Posterior cingulate gyrus (tissue), 11 donors: ENCODE measurements around the gene MT1E.
"Not testable (repeated sequence)": the region's sequence is repeated elsewhere in the genome, so short reads cannot be mapped to it uniquely, and the experiment has no call there.

Source experiments
- DNase-seq, 10 donors: peaks; one replicate each; pipeline versions ENCODE4 v3.0.0 to v3.0.0-alpha.2; 2020 to 2021; ENCODE audit warnings: mixed read lengths in 3 of 10
- intact Hi-C: fragments of 100-400 bp; cut with DNase I; formaldehyde crosslinking; loops from one replicate; pipeline ENCODE4 v1.15.1; 2023

Gene MT1E

DNA sequence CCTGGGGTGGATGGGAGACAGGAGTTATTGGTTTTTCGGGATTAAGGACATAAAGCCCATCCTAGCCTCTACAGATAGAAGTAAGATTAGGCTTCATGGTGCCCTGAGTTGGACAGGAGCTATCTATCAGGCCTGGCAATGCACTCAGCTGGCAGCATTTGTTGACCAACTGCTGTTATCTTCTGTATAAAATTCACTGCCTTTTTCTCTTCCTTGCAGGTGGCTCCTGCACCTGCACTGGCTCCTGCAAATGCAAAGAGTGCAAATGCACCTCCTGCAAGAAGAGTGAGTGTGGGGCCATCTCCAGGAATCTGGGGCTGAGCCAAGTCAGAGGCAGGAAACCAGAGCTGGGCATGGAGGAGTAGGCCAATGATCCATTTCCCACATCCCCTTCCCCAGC, 13.5 kb downstream of the MT1E start:
- intact Hi-C loops, result no loop called here
- DNase-seq, result no peak

DNA sequence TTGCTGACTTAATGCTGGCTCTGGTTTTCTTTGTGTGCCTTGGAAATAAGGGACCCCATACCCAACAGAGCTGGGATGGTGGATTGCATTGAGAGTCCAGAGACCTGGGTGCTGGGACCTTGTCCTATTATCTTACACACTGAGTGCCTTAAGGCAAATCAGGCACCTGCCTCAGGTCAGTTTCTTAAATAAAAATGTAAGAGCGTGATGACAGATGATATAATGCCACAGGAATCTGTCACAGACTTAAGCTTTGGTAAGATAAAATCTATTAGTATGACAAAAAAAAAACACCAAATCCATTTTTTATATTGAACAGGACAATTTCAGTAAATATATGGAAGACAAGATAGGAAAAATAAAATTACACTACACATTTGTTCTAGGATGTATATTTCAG, 14.5 kb downstream of the MT1E start:
- intact Hi-C loops, result no loop called here
- DNase-seq, result no peak

DNA sequence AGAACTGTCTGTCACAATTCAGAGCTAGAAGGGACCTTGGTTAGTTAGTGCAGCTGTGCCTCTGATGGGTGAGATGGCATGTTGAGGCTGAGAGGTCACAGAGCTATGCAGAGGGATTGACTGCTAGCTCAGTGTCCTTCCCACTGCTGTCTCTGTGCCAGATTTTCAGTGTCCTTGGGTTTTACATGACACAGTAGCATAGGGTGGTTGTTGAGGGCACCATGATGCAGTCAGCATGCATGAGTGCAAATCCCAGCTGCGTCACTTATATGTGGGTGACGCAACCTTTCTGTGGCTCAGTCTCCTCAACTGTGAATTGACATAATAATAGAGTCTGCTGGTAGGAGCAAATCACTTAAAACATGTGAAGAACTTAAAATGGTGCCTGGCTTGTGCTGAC, 15.6 kb downstream of the MT1E start:
- DNase-seq, result no peak
- intact Hi-C loops, result no loop called here

DNA sequence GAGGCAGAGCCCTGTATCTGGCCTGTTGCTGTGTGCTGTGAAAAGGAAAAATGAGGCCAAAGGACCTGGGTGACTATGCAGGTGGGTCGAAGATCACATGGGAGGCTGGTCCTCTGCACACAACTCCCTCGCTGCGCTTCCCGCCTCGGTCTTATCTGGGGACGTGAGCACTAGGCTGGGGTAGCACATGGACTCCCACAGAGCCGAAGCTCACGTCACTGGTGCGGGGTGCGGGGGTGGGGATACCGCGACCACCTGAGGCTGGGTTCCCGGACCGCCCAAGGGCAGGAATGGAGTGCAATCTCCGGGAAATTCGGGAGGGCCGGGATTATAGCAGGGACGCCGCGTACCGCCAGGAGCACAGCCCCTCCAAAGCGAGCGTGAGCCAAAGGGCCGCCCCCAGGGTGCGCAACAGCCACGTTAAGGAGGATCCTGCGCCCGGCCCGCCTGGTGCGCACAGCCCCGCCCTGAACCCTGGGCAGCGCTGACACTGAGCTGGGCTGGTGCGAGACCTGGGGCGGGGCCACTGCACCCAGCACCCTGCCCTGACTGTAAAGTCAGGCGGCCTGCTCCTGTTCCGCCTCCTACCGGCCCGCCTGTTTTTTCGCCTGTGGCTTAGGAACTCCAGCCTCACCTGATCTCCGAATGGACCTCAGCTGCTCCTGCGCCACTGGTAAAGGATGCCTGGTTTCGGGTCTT, 17.6 kb downstream of the MT1E start:
- intact Hi-C loops, result no loop called here
- DNase-seq, result no peak

DNA sequence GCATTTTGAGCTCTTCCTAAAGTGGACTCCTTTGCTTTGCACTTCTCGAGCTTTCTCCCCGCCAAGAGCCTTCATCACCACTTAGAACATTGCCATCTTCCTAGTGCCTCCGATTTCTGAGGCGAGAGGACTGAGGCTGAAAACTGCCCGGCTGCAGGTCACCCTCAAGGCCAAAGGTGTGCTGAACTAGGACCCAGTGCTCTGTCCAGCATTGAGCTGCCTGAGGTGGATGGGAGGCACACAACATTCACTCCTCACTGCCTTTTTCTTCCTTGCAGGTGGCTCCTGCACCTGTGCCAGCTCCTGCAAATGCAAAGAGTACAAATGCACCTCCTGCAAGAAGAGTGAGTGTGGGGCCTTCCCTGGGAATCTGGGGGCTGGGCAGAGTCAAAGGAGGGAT, 18.3 kb downstream of the MT1E start:
- DNase-seq, result no peak
- intact Hi-C loops, result no loop called here

DNA sequence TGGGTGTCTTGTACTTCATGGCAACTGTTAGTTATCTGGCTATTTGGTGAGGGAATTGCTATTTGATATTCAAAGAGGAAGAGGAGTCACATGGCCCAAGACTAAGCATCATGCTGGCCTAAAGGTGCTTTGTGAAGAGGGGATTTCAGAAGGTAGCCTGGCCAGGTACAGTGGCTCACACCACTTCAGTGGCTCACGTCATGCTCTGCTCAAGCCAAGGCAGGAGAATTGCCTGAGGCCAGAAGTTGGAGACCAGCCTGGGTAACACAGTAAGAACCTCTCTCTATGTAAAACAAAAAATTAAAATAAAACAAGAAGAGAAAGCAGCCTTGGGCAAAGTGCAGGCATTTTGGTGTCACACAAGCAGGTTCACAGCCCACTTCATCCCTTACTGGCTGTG, 19.7 kb downstream of the MT1E start:
- intact Hi-C loops, result no loop called here
- no peak for DNase-seq

DNA sequence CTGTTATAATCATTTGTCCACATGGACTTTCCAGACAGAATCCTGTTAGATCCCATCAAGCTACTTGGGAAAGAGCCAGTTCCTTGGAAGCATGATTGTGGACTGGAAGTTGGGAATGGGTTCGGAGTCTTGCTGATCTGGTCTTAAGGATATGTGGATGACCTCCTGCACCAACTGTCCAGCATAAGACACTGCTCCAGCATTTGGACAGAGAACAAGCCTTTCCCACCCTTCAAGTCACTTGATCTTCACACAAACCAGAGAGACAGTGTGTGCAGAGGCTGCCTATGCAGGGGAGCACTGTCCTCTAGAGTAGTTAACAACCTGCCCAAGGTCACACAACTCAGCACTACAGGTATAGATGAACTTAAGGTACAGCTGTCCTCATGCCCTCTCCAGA, 20.3 kb downstream of the MT1E start:
- intact Hi-C loops, result no loop called here
- DNase-seq, result no peak

DNA sequence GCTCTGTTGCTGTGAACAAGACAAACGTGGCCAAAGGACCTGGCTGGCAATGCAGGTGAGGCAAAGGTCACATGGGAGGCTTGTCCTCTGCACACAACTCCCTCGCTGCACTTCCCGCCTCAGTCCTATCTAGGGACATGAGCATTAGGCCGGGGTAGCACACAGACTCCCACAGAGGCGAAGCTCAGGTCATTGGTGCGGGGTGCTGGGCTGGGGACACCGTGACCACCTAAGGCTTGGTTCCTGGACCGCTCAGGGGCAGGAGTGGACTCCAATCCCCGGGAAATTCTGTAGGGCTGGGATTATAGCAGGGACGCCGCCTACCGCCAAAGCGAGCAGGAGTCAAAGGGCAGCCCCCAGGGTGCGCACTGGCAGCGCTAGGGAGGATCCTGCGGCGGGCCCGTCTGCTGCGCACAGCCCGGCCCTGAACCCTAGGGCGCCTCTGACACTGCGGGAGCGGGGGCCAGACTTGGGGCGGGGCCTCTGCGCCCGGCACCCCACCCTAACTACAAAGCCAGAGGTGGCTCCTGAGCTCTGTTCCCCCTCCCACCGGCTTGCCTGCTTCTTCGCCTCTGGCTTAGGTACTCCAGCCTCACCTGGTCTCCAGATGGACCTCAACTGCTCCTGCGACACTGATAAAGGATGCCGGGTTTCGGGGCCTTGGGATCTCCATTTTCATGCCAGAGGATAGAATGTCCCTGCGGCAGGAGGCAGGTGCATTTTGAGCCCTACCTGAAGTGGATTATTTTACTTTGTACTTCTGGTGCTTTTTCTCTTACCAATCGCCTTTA, 22.3 kb downstream of the MT1E start:
- no peak for DNase-seq
- intact Hi-C loops, result no loop called here

DNA sequence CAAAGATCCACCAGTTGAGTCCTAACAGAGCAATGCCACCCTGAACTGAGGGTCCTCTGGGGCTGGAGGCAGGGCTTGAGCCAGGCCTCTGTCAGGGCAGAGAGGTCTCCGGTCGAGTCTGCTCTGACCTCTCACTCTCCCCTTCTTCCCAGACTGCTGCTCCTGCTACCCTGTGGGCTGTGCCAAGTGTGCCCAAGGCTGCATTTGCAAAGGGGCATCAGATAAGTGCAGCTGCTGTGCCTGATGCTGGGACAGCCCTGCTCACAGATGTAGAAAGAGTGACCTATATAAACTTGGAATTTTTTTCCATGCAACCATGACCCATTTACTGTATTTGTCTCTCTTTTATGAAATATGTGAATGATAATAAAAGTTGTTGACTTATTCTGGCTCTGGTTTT, 23.7 kb downstream of the MT1E start:
- intact Hi-C loops, result no loop called here
- no peak for DNase-seq

DNA sequence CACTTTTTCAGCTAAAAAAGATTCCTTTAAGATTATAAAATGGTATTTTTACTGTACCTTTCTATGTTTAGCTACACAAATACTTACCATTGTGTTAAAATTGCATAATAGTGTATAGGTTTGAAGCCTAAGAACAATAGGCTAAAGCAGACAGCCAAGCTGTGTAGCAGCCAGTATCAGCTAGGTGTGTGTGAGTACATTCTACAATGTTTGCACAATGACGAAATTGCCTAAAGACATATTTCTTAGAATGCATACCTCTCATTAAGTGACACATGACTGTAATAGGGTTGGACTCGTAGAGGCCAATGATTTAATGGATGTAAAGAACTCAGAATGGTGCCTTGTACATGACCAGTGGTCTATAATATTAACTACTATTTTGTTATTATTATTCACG, 24.2 kb downstream of the MT1E start:
- DNase-seq, result no peak
- intact Hi-C loops, result no loop called here

DNA sequence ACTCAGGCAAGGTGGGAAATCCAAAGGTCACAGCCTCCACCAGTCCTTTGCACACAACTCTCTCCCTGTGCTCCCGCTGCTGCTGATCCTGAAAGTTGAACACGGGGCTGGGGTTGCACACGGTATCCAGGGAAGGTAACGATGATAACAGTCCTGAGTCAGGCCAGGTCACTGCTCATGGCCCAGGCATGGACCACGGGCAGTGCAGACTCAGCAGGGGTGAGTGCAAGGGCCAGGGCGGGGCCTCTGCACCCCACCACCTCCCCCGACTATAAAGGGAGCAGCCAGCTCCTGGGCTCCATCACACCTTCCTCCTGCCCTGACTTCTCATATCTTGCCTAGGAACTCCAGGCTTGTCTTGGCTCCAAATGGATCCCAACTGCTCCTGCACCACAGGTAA, 26.0 kb downstream of the MT1E start, which contains the start of gene MT1B:
Gene MT1B (plus strand): TSS at position 301 of the 400 bp plus-strand sequence. CDS start 68 bp downstream, at position 369.
- DNase-seq, result no peak
- intact Hi-C loops, result no loop called here

DNA sequence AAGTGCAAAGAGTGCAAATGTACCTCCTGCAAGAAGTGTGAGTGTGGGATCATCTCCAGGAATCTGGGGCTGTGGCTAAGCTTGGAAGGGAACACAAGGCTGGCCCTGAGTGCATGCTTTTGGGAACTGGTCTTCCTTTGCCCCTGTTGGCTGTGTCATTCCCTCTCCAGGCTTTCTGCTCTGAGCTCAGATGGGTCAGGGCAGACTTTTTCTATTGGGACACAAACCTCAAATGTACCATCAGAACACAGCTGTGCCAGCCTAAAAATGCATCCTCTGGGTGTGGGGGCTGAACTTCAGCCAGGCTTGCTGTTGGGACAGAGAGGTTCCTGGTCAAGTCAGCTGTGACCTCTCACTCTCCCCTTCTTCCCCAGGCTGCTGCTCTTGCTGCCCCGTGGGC, 27.0 kb downstream of the MT1E start:
- intact Hi-C loops, result no loop called here

DNA sequence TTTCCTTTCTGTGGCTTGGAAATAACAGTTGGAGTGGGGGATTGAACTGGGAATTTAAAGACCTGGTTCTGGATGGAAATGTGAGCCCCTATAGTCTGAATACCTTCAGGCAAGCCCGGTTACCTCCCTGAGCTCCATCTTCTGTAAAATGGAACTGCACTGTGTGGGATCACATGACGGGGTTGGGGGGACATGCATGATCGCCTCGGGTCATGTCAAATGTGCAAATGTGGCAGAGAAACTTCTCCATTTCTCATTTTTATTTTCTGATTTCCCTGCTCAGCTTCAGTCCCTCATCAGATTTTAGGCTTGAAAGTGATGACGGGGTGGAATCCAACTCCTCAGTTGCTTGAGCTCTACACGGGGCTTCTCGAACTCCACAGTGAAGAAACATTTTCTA, 27.6 kb downstream of the MT1E start:
- no peak for DNase-seq
- intact Hi-C loops, result no loop called here

More for the DNA sequence above, 27.0 kb downstream of the MT1E start:
- no peak for DNase-seq

DNA sequence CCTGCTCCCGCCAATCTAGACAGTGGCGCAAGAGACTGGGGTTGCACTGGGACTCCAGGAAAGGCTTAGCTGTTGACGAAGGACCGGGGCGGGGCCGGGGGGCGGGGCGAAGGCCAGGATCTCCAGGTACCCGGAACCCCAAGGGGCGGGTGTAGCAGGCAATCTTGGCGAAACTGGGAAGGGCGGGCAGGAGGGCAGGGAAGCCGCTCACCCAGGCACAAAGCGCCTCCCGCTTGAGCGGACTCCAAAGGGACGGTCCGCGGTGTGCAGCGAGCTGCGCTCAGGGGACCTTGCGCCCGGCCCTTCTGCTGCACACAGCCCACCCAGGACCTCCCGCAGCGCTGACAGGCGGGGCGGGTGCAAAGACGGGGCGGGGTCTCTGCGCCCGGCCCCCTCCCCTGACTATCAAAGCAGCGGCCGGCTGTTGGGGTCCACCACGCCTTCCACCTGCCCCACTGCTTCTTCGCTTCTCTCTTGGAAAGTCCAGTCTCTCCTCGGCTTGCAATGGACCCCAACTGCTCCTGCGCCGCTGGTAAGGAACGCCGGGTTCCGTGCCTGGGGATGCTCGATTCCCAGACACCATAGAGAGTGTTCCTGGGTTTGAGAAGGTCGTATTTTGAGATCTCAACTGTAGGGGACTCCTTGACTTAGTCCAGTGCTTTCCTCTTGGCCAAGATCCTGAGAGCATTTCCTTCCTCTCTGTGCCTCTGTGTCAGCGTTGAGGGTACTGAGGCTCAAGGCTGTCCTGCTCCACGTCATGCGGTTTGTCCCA, 32.2 kb downstream of the MT1E start, which contains the start of gene MT1F:
Gene MT1F (plus strand): TSS at position 405 of the 772 bp plus-strand sequence. CDS start 100 bp downstream, at position 505.
- intact Hi-C loops, result no loop called here
- peak in 7 of 10 donors; percentile 28 to 83 (median 40) for DNase-seq

DNA sequence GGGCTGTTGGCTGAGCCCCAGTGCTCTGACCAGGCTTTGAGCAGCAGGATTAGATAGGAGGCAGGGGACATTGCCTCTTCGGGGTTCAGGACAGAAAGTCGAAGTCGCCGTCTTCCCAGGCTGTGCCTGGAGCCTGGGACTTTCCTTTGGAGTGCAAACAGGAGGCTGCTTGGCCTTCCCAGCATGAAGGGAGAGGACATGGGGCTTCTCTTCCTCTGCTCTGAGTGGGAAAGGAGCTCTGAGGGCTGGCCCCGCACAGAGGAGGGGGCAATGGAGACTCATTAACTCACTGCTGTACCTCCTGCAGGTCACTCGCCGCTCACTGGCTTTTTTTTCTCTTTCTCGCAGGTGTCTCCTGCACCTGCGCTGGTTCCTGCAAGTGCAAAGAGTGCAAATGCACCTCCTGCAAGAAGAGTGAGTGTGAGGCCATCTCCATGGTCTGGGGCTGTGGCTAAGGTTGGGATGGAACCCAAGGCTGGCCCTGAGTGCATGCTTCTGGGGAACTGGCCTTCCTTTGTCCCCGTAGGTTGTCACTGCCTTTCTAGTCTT, 32.8 kb downstream of the MT1E start:
- intact Hi-C loops, result no loop called here
- DNase-seq, result peak in 3 of 10 donors; percentile 22 to 66 (median 63)

DNA sequence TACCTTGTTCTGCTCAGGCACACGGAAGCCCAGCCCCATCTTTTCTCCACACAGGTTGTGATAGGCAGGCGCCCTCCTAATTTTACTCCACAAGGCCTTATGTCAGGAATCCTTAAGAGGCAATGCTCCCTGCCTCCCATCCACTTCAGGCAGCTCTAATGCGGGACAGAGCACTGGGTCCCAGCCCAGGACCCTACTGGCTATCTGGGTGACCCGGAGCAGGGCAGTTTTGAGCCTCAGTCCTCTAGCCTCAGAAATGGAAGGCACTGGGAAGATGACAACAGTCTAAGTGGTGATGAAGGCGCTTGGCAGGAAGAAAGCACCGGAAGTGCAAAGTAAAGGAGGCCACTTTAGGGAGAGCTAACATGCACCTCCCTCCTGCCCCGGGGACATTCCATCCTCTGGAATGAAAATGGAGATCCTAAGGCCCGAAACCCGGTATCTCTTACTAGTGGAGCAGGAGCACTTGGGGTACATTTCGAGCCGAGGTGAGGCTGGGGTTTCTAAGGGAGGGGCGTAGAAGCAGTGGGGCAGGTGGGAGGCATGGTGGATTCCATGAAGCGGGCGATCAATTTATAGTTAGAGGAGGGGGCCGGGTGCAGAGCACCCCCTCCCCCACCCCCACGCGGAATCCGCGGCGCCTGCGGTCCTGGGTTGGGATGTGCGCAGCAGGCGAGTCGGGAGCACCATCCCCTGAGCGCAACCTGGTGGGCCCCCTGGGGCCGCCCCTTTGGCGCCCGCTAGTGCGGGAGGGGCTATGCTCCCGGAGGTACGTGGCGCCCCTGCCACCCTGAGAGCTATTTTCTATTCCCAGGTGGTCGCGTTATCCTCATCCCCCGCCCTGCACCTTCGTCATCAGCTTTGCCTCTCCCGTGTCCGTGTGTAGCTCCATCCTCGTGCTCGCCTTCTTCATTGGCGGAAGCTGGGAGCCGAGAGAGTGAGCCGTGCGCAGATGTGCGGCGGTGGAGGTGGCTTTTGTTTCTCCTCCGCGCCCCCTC, 37.1 kb downstream of the MT1E start:
- peak in 4 of 10 donors; percentile 28 to 87 (median 66) for DNase-seq

DNA sequence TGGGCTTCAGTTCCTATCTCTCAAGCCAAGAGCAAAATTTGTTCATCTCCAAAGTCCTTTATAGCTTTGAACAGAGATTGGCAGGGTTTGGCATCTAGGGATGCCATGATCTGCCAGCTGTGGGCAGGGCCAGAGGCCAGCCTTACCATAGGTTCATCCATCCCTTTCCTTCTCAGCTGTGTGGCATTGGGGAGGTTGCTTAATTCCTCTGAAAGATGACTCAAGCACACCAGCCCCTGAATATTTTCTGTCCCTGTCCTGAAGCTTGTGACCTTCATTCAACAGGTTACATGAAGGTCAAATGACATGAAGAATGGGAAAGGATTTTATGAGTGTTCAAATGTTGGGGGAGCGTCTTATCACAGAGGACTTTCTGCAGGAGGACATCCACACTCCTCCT, 38.9 kb downstream of the MT1E start:
- intact Hi-C loops, result no loop called here
- DNase-seq, result no peak

More for the DNA sequence above, 37.1 kb downstream of the MT1E start:
- intact Hi-C loops, result no loop called here

DNA sequence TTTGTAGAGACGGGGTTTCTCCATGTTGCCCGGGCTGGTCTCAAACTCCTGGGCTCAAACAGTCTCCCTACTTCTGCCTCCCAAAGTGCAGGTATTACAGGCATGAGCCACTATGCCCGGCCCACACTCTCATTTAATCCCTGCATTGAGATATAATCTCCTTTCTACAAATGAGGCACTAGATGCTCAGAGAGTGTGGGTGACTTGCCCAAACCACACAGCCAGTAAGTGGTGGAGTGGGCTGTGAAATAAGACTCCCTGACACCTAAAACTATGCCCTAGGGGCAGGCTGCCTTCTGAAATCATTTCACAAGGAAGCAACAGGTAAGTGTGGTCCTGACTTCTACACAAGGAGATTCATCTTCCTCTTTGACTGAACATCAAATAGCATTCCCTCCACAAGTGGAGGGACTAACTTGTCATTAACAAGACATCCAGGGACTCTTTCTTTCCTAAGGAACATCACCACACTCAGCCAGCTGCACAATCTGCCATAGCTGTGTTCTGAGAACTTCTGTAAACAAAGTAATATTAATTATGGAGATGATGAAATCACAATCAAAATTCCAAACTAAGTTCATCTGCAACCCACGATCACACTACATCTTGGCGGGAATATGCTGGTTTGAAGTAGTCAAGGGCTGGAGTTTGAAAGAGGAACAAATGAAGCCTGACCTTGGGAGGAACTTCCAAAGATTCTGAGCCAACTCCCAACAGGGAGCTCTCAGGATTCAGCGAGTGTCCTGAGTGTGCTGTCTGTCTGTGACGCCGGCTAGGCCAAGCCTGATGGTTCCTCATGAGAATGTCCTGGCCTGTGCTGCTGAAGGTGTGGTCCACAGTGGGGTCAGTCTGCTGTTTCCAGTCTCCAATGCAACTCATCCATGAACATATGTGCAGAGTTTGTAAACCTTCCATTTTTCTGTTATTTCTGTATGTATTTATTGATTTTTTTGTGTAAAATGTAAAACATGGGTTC, 40.0 kb downstream of the MT1E start:
- DNase-seq, intact Hi-C loops: not testable (repeated sequence)
